NCI-H2107 treated with DMSO at 0.1 percent for 48 hours (cell line): ENCODE measurements around the gene LST1.

ENCODE experiments used
- DNase-seq: peaks from one replicate; lab custom pipeline; 2025; ENCODE audit not compliant: unreplicated experiment; lab: John Stamatoyannopoulos, UW

The LST1 gene

DNA sequence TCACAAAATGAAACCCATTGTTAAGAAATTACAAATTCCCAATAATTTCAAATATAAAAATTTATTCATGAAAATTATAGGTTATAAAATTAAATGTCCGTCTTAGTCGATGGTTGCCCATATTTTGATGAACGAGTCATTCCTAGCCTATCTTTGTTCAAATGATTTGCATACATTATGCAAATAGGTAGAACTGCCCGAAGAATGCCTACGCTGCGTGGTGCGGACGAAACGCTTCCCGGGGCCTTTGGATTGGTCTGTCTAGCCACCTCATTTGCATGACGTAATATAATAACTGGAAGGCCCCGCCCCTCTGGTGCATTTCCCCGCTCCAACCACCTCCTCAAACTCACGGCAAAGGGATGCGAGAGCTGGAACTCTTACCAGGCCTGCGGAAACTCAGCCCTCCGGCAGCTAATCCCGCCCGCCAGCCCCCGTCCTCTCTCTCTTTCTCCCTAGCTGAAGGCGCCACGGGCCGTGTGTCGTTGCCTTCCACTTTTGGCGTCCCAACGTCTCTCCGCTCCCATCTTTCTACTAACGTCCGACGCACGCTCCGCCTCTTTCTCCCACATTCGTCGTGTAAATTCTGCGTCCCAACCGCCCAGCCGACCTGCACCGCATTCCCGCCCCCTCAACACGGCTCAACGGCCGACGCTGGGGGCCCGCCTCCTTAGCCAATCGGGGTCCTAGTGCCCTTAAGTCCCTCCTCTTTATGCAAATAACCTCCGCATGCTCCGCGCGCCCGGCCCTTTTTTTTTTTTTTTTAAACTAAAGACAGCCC is 33.9 kb downstream of the LST1 start:
- peak; percentile 92 for DNase-seq

DNA sequence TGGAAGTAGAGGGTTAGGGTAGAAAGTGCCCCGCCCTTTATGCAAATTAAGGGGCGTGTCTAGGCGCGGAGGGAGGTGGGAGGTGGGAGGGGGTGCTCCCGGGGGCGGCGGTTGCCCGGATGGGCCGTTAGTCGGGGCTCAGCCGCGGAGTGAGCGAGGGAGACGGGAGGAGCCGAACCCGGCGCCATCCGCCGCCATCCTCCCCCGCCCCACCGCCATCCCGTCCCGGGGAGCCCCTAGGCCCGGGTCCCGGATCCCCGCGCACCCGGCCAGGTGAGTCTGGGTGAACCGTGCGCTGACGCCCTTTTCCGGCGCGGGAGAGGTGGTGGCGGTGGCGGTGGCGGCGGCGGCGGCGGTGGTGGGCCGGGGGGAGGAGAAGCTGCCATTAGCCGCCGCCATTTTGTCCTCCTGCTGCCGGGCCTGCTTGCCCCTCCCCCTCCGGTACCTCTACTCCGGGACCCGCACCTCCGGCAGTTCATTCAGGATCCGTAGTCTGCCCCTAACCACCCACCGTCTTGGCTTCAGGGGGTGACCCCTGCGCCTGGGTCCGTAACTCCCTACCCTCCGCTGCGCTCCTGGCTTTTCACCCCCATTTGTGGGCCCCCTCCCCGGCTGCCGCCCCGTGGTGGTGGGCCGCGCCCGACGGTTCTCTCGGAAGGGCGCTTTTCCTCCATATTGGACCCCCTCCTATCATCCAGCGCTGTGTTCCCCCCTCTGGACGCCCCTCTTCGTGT is 34.7 kb downstream of the LST1 start, which contains the start of gene PRRC2A:
TSS of gene PRRC2A (plus strand) at position 130 of the 734 bp plus-strand sequence. CDS start 2,075 bp downstream, outside the sequence.
- no peak for DNase-seq

DNA sequence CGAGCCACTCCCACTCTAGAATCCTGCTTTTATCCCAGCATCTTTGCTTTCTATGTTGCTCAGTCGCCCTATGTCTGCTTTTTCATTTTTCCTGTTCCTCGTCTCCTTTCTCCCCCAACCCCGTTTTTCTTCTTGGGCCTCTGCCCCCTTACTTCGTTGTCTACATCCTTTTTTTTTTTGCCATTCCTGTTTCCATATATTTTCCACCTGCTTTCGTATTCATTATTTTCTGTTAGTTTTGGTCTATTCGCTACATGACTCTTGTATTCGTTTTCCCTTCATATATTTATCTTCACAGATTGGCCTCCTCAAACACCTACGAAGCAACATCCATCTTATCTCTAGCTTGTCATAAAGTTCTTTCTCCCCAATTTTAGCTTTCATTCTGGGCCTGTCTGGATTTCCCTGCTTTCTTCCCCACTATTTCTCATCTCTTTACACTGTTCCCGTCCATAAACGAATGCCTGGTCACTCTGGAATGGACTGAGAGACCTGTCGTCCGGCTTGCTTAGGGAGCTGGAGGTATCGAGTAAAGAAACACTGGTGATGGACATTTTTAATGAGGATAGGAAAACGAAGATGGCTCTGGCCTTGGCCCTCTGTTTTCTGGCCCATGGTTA is 35.4 kb downstream of the LST1 start:
- DNase-seq: no peak

DNA sequence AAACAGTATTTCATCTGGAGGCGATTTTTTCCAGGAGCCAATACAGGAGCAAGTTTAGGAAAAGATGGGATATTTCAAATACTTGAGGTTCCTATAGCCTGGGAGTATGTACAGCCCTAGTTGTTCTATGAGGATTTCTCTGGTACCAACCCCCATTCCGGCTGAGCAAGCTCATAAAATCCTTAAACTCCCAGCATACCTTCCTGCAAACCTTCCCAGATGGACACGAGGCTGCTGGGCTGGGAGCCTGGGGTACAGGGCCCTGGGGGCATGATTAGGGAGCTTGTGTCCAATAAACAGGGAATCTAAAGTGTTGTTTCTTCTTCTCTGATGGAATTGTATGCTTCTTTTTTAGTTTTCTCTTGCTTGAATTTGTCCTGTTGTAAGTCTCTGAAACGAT is 35.9 kb downstream of the LST1 start:
- no peak for DNase-seq

DNA sequence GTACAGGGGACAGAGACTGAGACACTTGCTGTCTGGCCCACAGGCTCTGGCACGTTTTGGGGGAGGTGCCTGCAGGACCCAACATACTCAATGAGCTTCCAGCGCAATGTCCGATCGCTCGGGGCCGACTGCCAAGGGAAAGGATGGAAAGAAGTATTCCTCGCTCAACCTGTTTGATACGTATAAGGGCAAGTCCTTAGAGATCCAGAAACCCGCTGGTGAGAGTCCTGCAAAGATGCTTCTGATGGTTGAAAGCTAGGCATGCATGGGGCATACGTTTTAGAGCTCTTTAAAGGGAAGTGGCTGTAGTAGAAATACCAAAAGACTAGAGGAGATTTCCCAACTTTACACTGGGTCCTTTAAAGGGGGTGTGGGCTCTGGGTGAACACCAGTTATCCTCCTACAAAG is 36.6 kb downstream of the LST1 start:
- no peak for DNase-seq

DNA sequence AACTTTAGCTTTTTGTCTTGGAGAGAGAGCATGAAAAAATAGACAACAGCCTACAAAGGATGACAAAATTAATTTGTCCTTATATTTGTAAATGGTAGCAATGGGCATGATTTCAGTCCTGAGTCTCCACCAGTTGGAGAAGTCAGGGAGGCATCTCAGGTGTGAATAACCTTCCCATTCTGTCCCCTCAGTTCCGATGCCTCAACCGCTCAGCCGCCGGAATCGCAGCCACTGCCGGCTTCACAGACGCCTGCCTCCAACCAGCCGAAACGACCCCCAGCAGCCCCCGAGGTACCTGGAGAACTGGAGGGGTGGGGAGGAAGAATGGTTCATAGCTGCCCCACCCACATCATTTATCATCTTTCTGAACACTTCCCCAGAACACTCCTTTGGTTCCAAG is 38.0 kb downstream of the LST1 start:
- DNase-seq: no peak

DNA sequence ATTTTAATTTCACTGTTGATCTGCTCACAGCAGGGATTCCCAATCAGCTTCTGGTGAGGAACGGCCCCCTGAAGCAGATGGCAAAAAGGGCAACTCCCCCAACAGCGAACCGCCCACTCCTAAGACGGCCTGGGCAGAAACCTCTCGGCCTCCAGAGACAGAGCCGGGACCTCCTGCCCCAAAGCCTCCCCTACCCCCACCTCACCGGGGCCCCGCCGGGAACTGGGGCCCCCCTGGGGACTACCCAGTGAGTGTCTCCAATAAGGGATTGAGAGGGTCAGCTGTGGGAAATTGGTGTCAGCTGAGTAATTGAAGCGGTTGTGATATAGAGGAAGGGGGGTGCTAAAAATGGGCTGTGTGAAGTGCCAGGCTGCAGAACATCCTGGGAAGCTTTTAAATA is 40.9 kb downstream of the LST1 start:
- DNase-seq: no peak

DNA sequence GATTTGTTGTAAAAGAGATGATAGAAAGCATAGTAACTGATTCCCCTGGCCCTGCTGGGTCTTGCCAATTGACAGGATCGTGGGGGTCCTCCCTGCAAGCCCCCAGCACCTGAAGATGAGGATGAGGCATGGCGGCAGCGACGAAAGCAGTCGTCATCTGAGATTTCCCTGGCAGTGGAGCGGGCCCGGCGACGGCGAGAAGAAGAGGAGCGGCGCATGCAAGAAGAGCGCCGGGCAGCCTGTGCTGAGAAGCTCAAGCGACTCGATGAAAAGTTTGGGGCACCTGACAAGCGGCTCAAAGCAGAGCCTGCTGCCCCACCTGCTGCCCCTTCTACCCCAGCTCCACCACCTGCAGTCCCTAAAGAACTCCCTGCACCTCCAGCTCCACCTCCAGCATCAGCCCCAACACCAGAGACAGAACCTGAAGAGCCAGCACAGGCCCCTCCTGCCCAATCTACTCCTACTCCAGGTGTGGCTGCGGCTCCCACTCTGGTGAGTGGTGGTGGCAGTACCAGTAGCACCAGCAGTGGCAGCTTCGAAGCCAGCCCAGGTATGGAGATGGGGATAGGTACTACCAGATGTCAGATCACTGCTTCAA is 41.7 kb downstream of the LST1 start:
- DNase-seq: no peak

DNA sequence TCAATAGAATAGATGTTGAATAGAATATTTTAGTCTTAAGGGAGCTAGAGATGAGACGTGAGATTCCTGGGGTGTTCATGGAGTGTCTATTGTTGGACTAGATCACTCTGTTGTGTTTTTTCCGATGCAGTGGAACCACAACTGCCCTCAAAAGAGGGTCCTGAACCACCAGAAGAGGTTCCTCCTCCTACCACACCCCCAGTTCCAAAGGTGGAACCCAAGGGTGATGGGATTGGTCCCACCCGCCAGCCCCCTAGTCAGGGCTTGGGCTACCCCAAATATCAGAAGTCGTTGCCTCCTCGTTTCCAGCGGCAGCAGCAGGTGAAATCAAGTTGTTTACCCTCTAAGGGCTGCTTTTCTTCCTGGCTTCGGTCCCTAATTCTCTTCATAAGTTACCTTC is 42.9 kb downstream of the LST1 start:
- no peak for DNase-seq

DNA sequence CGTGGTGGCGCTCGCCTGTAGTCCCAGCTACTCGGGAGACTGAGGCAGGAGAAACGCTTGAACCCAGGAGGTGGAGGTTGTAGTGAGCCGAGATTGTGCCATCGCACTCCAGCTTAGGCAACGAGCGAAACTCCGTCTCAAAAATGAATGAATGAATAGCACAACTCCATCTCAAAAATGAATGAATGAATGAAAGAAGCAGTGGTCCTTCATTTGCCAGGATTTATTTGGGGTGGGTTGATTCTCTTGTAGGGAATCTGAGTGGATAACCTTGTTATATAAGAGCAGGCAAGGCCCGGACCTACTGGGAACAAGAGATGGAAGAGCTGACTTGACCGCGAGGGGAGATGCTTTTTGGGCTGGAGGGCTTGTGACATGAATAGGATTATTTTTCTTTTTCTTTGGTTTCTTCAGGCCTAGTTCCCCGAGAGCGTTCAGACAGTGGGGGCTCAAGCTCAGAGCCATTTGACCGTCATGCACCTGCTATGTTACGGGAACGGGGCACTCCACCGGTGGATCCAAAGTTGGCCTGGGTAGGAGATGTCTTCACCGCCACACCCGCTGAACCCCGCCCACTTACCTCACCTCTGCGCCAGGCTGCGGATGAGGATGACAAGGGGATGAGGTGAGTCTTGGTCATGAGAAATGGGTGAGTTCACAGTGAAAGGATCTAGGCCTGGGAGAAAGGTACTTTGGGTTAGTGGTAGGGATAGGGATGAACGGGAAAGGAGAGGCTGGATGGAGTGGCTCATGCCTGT is 44.3 kb downstream of the LST1 start:
- DNase-seq: no peak

DNA sequence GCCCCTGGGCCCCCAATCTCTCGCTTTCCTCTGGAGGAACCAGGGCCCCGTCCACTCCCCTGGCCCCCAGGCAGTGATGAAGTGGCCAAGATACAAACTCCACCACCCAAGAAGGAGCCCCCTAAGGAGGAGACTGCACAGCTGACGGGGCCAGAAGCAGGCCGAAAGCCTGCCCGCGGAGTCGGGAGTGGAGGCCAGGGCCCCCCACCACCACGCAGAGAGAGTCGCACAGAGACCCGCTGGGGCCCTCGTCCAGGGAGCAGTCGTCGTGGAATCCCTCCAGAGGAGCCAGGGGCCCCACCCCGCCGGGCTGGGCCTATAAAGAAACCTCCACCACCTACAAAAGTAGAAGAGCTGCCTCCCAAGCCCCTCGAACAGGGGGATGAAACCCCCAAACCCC is 45.1 kb downstream of the LST1 start:
- DNase-seq: no peak

DNA sequence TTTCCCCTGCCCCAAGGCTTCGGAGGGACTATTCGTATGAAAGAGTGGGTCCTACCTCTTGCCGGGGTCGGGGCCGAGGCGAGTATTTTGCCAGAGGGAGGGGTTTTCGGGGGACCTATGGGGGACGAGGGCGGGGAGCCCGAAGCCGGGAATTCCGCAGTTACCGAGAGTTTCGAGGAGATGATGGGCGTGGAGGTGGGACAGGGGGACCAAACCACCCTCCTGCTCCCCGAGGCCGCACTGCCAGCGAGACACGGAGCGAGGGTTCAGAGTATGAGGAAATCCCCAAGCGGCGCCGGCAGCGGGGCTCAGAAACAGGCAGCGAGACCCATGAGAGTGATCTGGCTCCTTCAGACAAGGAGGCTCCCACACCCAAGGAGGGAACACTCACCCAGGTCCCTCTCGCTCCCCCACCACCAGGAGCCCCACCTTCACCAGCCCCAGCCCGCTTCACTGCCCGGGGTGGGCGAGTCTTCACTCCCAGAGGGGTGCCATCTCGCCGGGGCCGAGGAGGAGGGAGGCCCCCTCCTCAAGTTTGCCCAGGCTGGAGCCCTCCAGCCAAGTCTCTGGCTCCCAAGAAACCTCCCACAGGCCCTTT is 45.7 kb downstream of the LST1 start:
- no peak for DNase-seq

DNA sequence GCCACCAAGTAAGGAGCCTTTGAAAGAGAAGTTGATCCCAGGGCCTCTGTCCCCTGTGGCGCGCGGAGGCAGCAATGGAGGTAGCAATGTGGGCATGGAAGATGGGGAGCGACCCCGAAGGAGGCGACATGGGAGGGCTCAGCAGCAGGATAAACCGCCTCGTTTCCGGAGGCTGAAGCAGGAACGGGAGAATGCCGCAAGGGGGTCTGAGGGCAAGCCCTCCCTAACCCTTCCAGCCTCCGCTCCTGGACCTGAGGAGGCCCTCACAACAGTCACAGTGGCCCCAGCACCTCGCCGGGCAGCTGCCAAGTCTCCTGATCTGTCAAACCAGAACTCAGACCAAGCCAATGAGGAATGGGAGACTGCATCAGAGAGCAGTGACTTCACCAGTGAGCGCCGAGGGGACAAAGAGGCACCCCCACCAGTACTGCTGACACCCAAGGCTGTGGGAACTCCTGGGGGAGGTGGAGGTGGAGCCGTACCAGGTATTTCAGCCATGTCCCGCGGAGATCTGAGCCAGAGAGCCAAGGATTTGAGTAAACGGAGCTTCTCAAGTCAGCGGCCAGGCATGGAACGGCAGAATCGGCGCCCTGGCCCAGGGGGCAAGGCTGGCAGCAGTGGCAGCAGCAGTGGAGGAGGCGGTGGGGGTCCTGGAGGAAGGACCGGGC is 46.3 kb downstream of the LST1 start:
- no peak for DNase-seq

DNA sequence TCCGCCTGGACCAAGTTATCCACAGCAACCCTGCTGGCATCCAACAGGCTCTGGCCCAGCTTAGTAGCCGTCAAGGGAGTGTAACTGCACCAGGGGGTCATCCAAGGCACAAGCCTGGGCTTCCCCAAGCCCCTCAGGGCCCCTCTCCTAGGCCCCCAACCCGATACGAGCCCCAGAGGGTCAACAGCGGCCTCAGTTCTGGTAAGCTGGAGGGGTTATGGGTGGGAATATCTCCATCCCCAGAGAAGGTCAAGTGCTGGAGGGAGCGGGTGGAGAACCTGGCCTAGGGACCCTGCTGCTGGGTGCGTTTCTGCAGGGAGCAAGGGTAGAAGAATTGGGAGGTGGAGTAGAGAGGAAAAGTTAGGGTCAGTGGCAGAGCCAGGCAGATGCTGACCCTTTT is 47.4 kb downstream of the LST1 start:
- no peak for DNase-seq

DNA sequence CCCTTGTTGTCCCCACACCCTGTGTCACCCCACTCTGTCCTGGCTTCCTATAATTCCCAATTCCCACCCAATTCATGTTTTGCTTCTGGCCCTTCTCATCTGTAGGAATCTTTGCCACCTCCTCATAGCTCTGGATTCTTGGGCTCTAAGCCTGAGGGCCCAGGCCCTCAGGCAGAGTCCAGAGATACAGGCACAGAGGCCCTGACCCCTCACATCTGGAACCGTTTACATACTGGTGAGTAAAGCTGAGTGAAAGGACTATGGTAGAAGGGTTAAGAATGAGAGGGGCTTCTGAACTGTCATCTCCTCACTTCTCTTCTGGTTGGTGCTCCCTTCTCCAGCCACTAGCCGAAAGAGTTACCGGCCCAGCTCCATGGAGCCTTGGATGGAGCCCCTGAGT is 48.1 kb downstream of the LST1 start:
- no peak for DNase-seq

DNA sequence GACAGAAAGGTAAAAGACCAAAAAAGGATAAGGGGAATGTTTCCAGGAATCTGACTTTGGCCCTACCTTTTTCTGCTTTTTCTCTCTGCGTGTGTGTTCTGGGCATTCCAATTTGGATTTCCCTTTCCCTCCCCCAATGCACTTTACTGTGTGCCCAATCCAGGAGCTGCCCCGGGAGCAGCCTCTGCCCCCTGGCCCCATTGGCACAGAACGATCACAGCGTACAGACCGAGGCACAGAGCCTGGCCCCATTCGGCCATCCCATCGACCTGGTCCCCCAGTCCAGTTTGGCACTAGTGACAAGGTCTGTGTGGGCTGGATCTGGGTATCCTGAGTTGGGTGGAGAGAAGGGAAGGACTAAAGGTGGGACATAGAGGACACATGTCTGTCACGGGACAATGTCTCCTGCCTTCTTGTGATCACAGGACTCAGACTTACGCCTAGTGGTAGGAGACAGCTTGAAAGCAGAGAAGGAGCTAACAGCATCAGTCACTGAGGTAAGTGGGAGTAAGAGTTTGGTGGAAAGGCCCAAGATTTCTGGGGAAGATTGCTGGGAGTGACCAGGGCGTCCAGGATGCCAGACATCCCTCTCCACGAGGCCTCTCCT is 49.0 kb downstream of the LST1 start:
- no peak for DNase-seq

DNA sequence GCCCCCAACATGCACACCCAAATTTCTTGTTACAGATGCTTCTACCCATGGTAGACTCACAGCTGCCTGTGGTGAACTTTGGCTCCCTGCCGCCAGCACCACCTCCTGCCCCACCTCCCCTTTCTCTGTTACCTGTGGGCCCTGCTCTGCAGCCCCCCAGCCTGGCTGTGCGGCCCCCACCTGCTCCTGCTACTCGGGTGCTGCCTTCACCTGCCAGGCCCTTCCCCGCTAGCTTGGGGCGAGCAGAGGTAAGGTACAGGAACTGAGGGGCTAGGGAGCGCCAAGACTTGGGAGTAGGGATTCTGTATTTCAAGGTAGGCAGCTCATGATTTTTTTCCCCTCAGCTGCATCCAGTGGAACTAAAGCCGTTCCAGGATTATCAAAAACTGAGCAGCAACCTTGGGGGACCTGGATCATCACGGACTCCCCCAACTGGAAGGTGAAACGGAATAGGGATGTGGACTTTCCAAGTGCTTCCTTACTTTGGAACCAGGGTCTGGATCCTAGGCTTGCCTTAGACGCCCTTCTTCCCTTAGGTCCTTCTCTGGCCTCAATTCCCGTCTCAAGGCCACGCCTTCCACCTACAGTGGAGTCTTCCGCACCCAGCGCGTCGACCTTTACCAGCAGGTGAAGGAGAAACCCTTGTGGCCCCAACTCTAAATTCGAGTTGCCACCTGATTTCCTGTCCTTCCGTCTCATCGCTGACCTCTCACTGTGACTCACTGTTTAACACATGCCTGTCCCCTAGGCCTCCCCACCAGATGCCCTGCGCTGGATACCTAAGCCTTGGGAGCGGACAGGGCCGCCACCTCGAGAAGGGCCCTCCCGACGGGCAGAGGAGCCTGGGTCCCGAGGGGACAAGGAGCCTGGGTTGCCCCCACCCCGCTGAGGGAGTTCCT is 50.9 kb downstream of the LST1 start:
- DNase-seq: no peak
